ENCODE results near the gene TMEM272. TPM values are rescaled to one million over a fixed set of nuclear protein-coding genes. Genes with fewer than 3 reads are reported as not detected.

The TMEM272 gene
- total RNA-seq, 1 experiment from 2014 or later = 0.15 TPM

DNA sequence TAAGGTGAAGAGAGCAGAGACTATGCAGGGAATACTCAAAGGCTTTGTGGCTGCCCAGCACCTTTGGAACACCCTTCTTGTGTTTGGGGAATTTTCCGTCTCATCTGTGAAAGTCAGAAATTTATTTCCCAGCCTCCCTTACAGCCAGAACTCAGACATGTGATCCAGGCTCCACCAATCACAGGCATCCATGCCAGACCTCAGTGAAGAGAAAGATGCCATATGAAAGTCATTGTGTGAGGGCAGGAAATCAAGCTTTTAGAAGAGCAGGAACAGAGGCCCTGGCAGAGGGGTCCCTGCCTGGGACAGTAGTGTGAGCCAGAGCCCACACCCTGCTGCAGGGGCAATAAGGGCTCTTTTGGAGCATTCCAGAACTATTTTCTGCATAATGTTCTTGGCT is 28.9 kb upstream of the TMEM272 start:
- BruUV-seq (replicated peaks) = no TSS peak
- H3K4me3 ChIP-seq (ENCODE audit: low read depth in 2 of 2, low read length in 2 of 2) = no peak overlapping the region
- in situ Hi-C loops (cut with HindIII; ENCODE audit: low pct_unique_long_range_greater_than_20kb, low sequenced_read_pairs) (no loop called here), intact Hi-C loops (cut with micrococcal nuclease; ENCODE audit: unreplicated experiment) (no loop called here)
- CTCF ChIA-PET = no interaction called here
- H3K27ac ChIP-seq (ENCODE audit: low read length) = no peak overlapping the region
- no peaks in the 10 kb centered on the region for H3K4me1 ChIP-seq (ENCODE audit: control insufficient read depth, insufficient read depth, low read length)
- no peaks in the 10 kb centered on the region for H3K27me3 ChIP-seq (ENCODE audit: control insufficient read depth, insufficient read depth, low read length)
- POLR2A ChIA-PET = no interaction called here
- no peak for ATAC-seq
- no peak for DNase-seq (ENCODE audit: low read depth, low spot score)
- no peaks in the 10 kb centered on the region for H3K9me3 ChIP-seq (ENCODE audit: control insufficient read depth, insufficient read depth, low read depth, low read length)
- TF ChIP-seq SIN3A (IDR thresholded peaks at IDR 0.05; ENCODE audit: borderline replicate concordance, insufficient read depth, low read depth, low read length) = no peak
- TF ChIP-seq TCF7L2 (IDR thresholded peaks at IDR 0.05; ENCODE audit: low read depth, low read length) = no peak
- TF ChIP-seq, protein P1, sequence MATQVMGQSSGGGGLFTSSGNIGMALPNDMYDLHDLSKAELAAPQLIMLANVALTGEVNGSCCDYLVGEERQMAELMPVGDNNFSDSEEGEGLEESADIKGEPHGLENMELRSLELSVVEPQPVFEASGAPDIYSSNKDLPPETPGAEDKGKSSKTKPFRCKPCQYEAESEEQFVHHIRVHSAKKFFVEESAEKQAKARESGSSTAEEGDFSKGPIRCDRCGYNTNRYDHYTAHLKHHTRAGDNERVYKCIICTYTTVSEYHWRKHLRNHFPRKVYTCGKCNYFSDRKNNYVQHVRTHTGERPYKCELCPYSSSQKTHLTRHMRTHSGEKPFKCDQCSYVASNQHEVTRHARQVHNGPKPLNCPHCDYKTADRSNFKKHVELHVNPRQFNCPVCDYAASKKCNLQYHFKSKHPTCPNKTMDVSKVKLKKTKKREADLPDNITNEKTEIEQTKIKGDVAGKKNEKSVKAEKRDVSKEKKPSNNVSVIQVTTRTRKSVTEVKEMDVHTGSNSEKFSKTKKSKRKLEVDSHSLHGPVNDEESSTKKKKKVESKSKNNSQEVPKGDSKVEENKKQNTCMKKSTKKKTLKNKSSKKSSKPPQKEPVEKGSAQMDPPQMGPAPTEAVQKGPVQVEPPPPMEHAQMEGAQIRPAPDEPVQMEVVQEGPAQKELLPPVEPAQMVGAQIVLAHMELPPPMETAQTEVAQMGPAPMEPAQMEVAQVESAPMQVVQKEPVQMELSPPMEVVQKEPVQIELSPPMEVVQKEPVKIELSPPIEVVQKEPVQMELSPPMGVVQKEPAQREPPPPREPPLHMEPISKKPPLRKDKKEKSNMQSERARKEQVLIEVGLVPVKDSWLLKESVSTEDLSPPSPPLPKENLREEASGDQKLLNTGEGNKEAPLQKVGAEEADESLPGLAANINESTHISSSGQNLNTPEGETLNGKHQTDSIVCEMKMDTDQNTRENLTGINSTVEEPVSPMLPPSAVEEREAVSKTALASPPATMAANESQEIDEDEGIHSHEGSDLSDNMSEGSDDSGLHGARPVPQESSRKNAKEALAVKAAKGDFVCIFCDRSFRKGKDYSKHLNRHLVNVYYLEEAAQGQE (IDR thresholded peaks at IDR 0.05; ENCODE audit: insufficient read depth in 1 of 2, low read depth in 2 of 2, low read length in 1 of 2) = no peak
- TF ChIP-seq POLR2AphosphoS5 (IDR thresholded peaks at IDR 0.05; ENCODE audit: low read depth, low read length) = no peak
- TF ChIP-seq, protein P2, sequence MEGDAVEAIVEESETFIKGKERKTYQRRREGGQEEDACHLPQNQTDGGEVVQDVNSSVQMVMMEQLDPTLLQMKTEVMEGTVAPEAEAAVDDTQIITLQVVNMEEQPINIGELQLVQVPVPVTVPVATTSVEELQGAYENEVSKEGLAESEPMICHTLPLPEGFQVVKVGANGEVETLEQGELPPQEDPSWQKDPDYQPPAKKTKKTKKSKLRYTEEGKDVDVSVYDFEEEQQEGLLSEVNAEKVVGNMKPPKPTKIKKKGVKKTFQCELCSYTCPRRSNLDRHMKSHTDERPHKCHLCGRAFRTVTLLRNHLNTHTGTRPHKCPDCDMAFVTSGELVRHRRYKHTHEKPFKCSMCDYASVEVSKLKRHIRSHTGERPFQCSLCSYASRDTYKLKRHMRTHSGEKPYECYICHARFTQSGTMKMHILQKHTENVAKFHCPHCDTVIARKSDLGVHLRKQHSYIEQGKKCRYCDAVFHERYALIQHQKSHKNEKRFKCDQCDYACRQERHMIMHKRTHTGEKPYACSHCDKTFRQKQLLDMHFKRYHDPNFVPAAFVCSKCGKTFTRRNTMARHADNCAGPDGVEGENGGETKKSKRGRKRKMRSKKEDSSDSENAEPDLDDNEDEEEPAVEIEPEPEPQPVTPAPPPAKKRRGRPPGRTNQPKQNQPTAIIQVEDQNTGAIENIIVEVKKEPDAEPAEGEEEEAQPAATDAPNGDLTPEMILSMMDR (IDR thresholded peaks at IDR 0.05) = no peak
- H3K36me3 ChIP-seq (ENCODE audit: control insufficient read depth, insufficient read depth, low read length) = no peaks in the 10 kb centered on the region

DNA sequence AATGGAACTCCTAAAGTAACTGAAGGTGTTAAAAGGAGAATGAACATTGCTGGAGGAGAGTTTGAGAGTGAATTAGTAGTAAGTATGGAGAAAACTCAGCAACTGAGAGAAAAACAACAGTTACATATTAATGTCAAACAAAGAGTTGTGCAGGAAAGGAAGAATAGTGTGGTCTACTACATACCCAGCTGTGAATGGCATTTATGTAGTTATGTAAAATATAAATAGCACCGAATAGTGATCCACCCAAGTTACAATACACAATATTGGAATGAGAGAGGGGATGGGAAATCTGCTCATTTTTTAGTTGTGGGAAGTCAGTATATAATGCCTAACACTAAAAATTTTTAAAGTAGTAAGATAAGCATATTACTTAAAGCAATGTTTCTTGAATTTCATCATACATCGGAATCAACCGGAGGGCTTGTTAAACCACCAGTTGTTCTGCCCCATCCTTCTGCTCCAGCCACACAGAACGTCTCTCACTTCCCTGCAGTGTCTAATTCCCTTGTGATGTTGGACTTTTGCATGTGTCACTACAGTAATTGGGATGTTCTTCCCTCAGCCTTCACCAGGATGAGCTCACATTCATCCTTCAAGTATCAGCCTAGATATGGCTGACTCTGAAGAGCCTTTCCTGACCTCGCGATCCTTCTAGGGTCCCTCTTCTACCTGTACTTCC is 28.3 kb upstream of the TMEM272 start:
- TF ChIP-seq TCF7L2 (IDR thresholded peaks at IDR 0.05; ENCODE audit: low read depth, low read length) = no peak
- no peak for TF ChIP-seq SIN3A (IDR thresholded peaks at IDR 0.05; ENCODE audit: borderline replicate concordance, insufficient read depth, low read depth, low read length)
- TF ChIP-seq, protein P1 (IDR thresholded peaks at IDR 0.05; ENCODE audit: insufficient read depth in 1 of 2, low read depth in 2 of 2, low read length in 1 of 2) = no peak
- TF ChIP-seq POLR2AphosphoS5 (IDR thresholded peaks at IDR 0.05; ENCODE audit: low read depth, low read length) = no peak
- TF ChIP-seq, protein P2 (IDR thresholded peaks at IDR 0.05) = no peak
- Histone ChIP-seq H3K36me3 (ENCODE audit: control insufficient read depth, insufficient read depth, low read length) (no peaks in the 10 kb centered on the region), H3K4me3 (ENCODE audit: low read depth in 2 of 2, low read length in 2 of 2) (no peak overlapping the region), H3K9me3 (ENCODE audit: control insufficient read depth, insufficient read depth, low read depth, low read length) (no peaks in the 10 kb centered on the region), H3K4me1 (ENCODE audit: control insufficient read depth, insufficient read depth, low read length) (no peaks in the 10 kb centered on the region), H3K27me3 (ENCODE audit: control insufficient read depth, insufficient read depth, low read length) (no peaks in the 10 kb centered on the region), H3K27ac (ENCODE audit: low read length) (no peak overlapping the region)
- ATAC-seq (no peak), DNase-seq (ENCODE audit: low read depth, low spot score) (no peak)
- BruUV-seq (replicated peaks) = no TSS peak
- ChIA-PET POLR2A (no interaction called here), CTCF (no interaction called here)
- intact Hi-C loops (cut with micrococcal nuclease; ENCODE audit: unreplicated experiment) = no loop called here
- in situ Hi-C loops (cut with HindIII; ENCODE audit: low pct_unique_long_range_greater_than_20kb, low sequenced_read_pairs) = no loop called here

Measured in Panc1 (cell line).